Right atrium auricular region (tissue), 2 donors: ENCODE results near the gene NLRX1. TPM values are rescaled to one million over a fixed set of nuclear protein-coding genes. Genes with fewer than 3 reads are reported as not detected.
"Not testable (repeated sequence)": the region's sequence is repeated elsewhere in the genome, so short reads cannot be mapped to it uniquely, and the experiment has no call there.

Experiments used
- DNase-seq: peaks from one replicate; pipeline ENCODE4 v3.0.0-alpha.2; 2019; ENCODE audit warnings: low spot score
- H3K27ac ChIP-seq, 2 donors: fragments of 200-600 bp; sonication (generic); 1 replicate in 1 of 2; 2 replicates in 1 of 2; pipeline ENCODE4 v1.5.1; 2016 to 2019
- H3K27me3 ChIP-seq, 2 donors: fragments of 200-600 bp; sonication (generic); one replicate each; pipeline versions ENCODE4 v1.5.1 to v1.6.0; 2017 to 2019
- H3K36me3 ChIP-seq: fragments of 200-600 bp; sonication (generic); one replicate; pipeline ENCODE4 v1.5.1; 2016
- H3K4me1 ChIP-seq, 2 donors: fragments of 200-600 bp; sonication (generic); one replicate each; pipeline versions ENCODE4 v1.5.1 to v1.6.0; 2017 to 2019
- H3K4me3 ChIP-seq, 2 donors: fragments of 200-600 bp; sonication (generic); 1 replicate in 1 of 2; 2 replicates in 1 of 2; pipeline ENCODE4 v1.5.1; 2017 to 2019; ENCODE audit warnings: mild to moderate bottlenecking in 1 of 2, moderate library complexity in 1 of 2
- H3K9me3 ChIP-seq, 2 donors: fragments of 200-600 bp; sonication (generic); one replicate each; pipeline ENCODE4 v1.5.1; 2019
- CTCF ChIP-seq, 2 donors: fragments of 200-600 bp; sonication (generic); IDR thresholded peaks; one replicate each; pipeline ENCODE4 v1.5.1; 2019; ENCODE audit warnings: antibody characterized with exemption in 2 of 2
- total RNA-seq, 2 donors: library from RNA; depleted of rRNA; stranded (reverse); fragments of >200 nt; gene quantifications; one replicate each; pipeline ENCODE4 v1.1.0, GENCODE V29; 2016

The NLRX1 gene
- total RNA-seq, 2 donors from 2014 or later = 16.9 to 24.3 TPM

GRCh38 chr11:119194811-119195440, 26.4 kb downstream of the NLRX1 start:
- Histone ChIP-seq H3K9me3 (no peaks in the 10 kb centered on the region), H3K4me3 (no peak overlapping the region), H3K27ac (no peak overlapping the region), H3K27me3 (no peaks in the 10 kb centered on the region), H3K4me1 (no peaks in the 10 kb centered on the region), H3K36me3 (no peaks in the 10 kb centered on the region)
- no peak for DNase-seq
- no peak for TF ChIP-seq CTCF (IDR thresholded peaks at IDR 0.05)

GRCh38 chr11:119195680-119196079, 27.2 kb downstream of the NLRX1 start:
- no peak for TF ChIP-seq CTCF (IDR thresholded peaks at IDR 0.05)
- DNase-seq = no peak
- Histone ChIP-seq H3K27ac (no peak overlapping the region), H3K4me3 (no peak overlapping the region), H3K36me3 (no peaks in the 10 kb centered on the region), H3K9me3 (no peaks in the 10 kb centered on the region), H3K4me1 (no peaks in the 10 kb centered on the region), H3K27me3 (no peaks in the 10 kb centered on the region)

GRCh38 chr11:119196833-119197483, 28.4 kb downstream of the NLRX1 start:
- no peaks in the 10 kb centered on the region for H3K27me3 ChIP-seq
- DNase-seq = peak; percentile 63
- no peak overlapping the region for H3K4me3 ChIP-seq
- no peak overlapping the region for H3K27ac ChIP-seq
- peak; percentile 82 to 86 for TF ChIP-seq CTCF (IDR thresholded peaks at IDR 0.05)
- H3K36me3 ChIP-seq = no peaks in the 10 kb centered on the region
- H3K9me3 ChIP-seq = no peaks in the 10 kb centered on the region
- H3K4me1 ChIP-seq = no peaks in the 10 kb centered on the region

- Histone ChIP-seq H3K36me3 (no peaks in the 10 kb centered on the region), H3K9me3 (no peaks in the 10 kb centered on the region), H3K27me3 (no peaks in the 10 kb centered on the region), H3K27ac (no peak overlapping the region), H3K4me3 (no peak overlapping the region), H3K4me1 (no peaks in the 10 kb centered on the region)
- no peak for TF ChIP-seq CTCF (IDR thresholded peaks at IDR 0.05)
- no peak for DNase-seq
Observed at GRCh38 chr11:119198925-119199324, 30.4 kb downstream of the NLRX1 start.

- not testable (repeated sequence) for H3K4me3 ChIP-seq, H3K9me3 ChIP-seq, H3K4me1 ChIP-seq, H3K27me3 ChIP-seq, DNase-seq, H3K27ac ChIP-seq, H3K36me3 ChIP-seq
Observed at GRCh38 chr11:119201236-119201635, 32.7 kb downstream of the NLRX1 start.

GRCh38 chr11:119202554-119202953, 34.0 kb downstream of the NLRX1 start:
- no peak for TF ChIP-seq CTCF (IDR thresholded peaks at IDR 0.05)
- no peaks in the 10 kb centered on the region for H3K9me3 ChIP-seq
- H3K27ac ChIP-seq = no peak overlapping the region

More at GRCh38 chr11:119202554-119202953, 34.0 kb downstream of the NLRX1 start:
- Histone ChIP-seq H3K4me1 (peaks cover 3 to 17% of the 10 kb centered on the region in 2 donors), H3K4me3 (no peak overlapping the region), H3K27me3 (no peaks in the 10 kb centered on the region), H3K36me3 (no peaks in the 10 kb centered on the region)
- DNase-seq = no peak
